ENCODE results near the gene NEMP2.

NEMP2 gene

GRCh38 chr2:190534310-190535120 is at the start of gene NEMP2:
TSS of gene NEMP2 (minus strand) at chr2:190534722. CDS start at chr2:190534655, 67 bp downstream.
- DNase-seq, result peak; percentile 90

GRCh38 chr2:190583507-190584337 is 49.2 kb upstream of the NEMP2 start:
- DNase-seq, result no peak

GRCh38 chr2:190582736-190583506 is 48.4 kb upstream of the NEMP2 start:
- no peak for DNase-seq

GRCh38 chr2:190582019-190582418 is 47.5 kb upstream of the NEMP2 start:
- no peak for DNase-seq

- no peak for DNase-seq
Observed at GRCh38 chr2:190579915-190580846, 45.7 kb upstream of the NEMP2 start.

GRCh38 chr2:190579058-190579410 is 44.5 kb upstream of the NEMP2 start:
- no peak for DNase-seq

- no peak for DNase-seq
Observed at GRCh38 chr2:190578158-190579057, 43.9 kb upstream of the NEMP2 start.

GRCh38 chr2:190576573-190576972 is 42.1 kb upstream of the NEMP2 start:
- DNase-seq, result no peak

GRCh38 chr2:190575263-190575662 is 40.7 kb upstream of the NEMP2 start:
- no peak for DNase-seq

- no peak for DNase-seq
Observed at GRCh38 chr2:190574169-190574568, 39.6 kb upstream of the NEMP2 start.

- DNase-seq, result no peak
Observed at GRCh38 chr2:190572246-190572645, 37.7 kb upstream of the NEMP2 start.

GRCh38 chr2:190571686-190572085 is 37.2 kb upstream of the NEMP2 start:
- no peak for DNase-seq

- no peak for DNase-seq
Observed at GRCh38 chr2:190570871-190571270, 36.3 kb upstream of the NEMP2 start.

GRCh38 chr2:190569994-190570755 is 35.7 kb upstream of the NEMP2 start:
- no peak for DNase-seq

GRCh38 chr2:190564838-190565237 is 30.3 kb upstream of the NEMP2 start:
- no peak for DNase-seq

GRCh38 chr2:190563646-190564045 is 29.1 kb upstream of the NEMP2 start:
- DNase-seq, result no peak

GRCh38 chr2:190563109-190563508 is 28.6 kb upstream of the NEMP2 start:
- peak; percentile 45 for DNase-seq

GRCh38 chr2:190562121-190562520 is 27.6 kb upstream of the NEMP2 start:
- DNase-seq, result no peak

GRCh38 chr2:190561094-190561493 is 26.6 kb upstream of the NEMP2 start:
- no peak for DNase-seq

GRCh38 chr2:190554357-190555006 is 20.0 kb upstream of the NEMP2 start:
- no peak for DNase-seq

All from stimulated activated CD4-positive, alpha-beta T cell treated with anti-CD3 and anti-CD28 coated beads, Interleukin-15, amount 100 ng/mL, for 24 hours (primary cell).